ENCODE measurements around the gene FARP1.
"Not testable (repeated sequence)": the region's sequence is repeated elsewhere in the genome, so short reads cannot be mapped to it uniquely, and the experiment has no call there.

Gene FARP1

DNA sequence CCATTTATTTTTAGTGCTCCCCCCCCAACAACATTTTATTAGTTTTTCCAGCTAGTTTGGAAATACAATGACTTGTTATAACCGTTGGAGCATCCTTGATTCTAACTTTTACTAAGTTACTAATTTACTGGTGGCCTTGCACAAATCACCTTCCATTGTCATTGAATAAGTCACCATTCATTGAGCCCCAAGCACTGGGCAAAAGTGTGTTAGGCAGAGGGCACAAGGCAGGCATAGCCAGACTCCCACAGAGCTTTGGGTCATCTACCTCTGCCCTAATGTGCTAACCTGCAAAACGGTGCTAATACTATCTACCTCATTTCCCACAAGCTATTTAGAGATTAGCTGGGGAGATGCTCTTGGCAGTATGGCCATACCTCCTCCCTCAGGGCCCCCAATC, 120.9 kb downstream of the FARP1 start:
- TF ChIP-seq ZFX (IDR thresholded peaks at IDR 0.05): no peak
- TF ChIP-seq, protein P1, sequence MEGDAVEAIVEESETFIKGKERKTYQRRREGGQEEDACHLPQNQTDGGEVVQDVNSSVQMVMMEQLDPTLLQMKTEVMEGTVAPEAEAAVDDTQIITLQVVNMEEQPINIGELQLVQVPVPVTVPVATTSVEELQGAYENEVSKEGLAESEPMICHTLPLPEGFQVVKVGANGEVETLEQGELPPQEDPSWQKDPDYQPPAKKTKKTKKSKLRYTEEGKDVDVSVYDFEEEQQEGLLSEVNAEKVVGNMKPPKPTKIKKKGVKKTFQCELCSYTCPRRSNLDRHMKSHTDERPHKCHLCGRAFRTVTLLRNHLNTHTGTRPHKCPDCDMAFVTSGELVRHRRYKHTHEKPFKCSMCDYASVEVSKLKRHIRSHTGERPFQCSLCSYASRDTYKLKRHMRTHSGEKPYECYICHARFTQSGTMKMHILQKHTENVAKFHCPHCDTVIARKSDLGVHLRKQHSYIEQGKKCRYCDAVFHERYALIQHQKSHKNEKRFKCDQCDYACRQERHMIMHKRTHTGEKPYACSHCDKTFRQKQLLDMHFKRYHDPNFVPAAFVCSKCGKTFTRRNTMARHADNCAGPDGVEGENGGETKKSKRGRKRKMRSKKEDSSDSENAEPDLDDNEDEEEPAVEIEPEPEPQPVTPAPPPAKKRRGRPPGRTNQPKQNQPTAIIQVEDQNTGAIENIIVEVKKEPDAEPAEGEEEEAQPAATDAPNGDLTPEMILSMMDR (conservative IDR thresholded peaks at IDR 0.05): no peak
- H3K27ac ChIP-seq: no peak overlapping the region

- H3K27ac ChIP-seq: no peak overlapping the region
- TF ChIP-seq, protein P1 (conservative IDR thresholded peaks at IDR 0.05): no peak
- TF ChIP-seq ZFX (IDR thresholded peaks at IDR 0.05): no peak
These were observed 122.0 kb downstream of the FARP1 start for GRCh38 chr13:98264877-98265276.

DNA sequence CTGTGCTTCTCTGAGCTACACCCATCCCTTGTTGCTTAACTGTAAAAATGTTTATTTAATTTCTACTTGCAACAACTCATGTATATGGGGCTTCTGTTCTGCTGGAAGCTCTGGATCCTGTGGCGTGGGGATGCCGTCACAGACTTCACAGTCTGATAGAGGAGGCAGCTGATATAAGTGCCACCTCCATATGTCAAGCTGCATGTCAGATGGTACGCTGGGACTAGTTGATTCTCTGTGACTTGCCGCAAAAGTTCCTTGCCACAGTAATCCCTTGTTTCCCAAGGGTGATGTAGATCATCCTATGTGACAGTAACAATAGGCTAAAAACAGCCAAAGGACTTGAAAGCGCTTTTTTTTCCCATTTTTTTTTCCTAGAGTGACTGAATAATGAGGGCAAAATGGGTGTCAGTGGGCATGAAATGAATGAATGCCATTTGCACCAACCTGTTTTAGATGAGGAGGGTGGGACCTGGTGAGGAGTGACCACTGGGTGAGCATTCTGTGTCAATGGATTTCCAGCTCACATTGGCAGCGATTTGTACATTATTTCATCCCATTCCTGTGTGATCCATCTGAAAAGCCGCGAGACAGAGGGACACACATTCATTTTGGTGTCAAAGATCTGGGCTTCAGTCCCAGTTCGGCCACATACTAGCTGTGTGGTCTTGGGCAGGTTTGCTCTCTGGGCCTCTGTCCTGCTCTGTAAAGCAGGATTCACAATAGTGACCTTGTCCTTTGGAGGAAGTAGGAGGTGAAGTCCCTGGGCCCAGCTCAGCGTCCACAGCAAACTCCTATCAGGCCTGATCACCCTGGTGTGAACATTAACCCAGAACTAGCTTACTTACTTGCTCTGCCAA, 123.0 kb downstream of the FARP1 start:
- TF ChIP-seq ZFX (IDR thresholded peaks at IDR 0.05): no peak
- TF ChIP-seq, protein P1 (conservative IDR thresholded peaks at IDR 0.05): no peak
- no peak overlapping the region for H3K27ac ChIP-seq

DNA sequence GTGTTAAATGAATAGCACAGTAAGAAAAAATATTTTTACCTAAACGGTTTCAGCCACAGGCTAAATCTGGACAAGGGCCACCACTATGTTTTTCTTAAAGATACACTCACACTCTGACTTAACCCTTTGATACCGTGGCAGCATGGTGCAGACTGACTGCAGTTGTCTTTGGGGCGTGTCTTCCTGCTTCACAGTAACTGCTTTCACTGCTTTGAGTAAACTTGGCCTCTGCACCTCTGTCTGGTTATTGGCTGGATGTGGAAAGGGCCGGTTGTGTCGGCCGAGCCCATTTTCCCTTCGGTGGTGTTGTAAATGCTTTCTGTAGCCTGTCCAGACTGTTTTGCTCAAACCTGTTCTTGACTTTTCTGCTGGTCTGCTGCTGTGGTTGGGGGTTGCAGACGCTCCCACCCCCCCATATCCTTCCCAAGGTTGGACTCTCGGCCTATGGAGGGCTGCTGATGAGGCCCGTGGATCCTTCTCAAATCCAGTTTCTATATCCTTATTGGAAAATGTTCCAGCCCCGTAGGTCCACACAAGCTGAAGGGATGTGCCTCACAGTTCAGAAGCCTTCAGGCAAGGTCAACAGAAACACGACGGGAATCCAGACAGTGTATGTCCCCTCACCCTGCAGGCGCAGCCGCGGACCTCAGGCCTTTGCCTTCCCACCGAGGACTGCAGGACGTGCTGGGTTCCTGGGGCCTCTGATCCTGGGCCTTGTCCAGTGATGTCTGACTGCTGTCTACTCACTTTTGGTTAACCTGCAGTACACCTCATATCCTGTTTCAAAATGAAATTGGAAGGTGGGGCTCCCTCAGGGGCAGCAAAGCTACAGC, 124.4 kb downstream of the FARP1 start:
- no peak overlapping the region for H3K27ac ChIP-seq

DNA sequence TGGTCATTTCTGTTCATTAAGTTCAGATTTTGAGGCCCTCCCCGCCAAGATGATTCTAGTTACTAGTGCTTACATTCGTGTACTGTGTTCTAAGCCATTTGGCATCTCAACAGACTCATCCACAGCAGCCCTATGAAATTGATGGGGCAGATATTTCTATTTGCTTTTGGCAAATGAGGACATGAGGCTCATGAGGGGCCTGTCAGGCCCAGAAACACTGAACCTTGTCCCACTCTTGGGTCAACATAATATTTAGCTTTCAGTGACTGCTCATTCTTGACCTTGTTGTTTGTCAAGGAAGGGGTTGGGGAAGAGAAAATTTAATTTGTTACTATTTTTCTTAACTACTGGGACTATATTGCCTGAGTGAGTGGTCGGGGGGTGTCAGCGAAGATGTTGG, 126.5 kb downstream of the FARP1 start:
- TF ChIP-seq, protein P1 (conservative IDR thresholded peaks at IDR 0.05): no peak
- TF ChIP-seq ZFX (IDR thresholded peaks at IDR 0.05): no peak
- no peak overlapping the region for H3K27ac ChIP-seq

More for the DNA sequence above, 124.4 kb downstream of the FARP1 start:
- TF ChIP-seq ZFX (IDR thresholded peaks at IDR 0.05): no peak

DNA sequence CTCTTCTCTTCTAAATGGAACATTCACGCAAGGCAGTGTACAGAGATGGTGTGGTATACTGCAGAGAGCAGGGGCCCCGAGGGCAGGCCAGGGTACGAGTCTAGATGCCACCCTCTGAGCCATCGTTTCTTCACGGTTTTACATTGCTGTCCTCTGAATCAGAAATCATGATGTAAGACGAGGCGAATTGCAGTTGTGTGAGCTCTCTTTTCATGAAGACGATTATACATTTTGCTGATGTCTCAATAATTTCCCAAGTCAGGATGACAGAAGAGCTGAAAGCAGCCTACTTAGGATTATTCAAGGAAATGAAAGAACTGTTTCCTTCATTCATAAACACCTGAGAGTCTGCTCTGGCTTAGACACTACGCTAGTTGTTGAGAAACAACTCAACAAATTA, 127.9 kb downstream of the FARP1 start:
- TF ChIP-seq, protein P1 (conservative IDR thresholded peaks at IDR 0.05): no peak
- TF ChIP-seq ZFX (IDR thresholded peaks at IDR 0.05): no peak
- H3K27ac ChIP-seq: no peak overlapping the region

DNA sequence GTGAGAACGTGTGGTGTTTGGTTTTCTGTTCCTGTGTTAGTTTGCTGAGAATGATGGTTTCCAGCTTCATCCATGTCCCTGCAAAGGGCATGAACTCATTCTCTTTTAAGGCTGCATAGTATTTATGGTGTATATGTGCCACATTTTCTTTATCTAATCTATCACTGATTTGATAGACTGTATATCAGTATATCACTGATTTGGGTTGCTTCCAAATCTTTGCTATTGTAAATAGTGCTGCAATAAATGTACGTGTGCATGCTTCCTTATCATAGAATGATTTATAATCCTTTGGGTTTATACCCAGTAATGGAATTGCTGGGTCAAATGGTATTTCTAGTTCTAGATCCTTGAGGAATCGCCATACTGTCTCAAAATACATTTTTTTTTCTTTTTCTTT, 128.8 kb downstream of the FARP1 start:
- not testable (repeated sequence) for H3K27ac ChIP-seq

DNA sequence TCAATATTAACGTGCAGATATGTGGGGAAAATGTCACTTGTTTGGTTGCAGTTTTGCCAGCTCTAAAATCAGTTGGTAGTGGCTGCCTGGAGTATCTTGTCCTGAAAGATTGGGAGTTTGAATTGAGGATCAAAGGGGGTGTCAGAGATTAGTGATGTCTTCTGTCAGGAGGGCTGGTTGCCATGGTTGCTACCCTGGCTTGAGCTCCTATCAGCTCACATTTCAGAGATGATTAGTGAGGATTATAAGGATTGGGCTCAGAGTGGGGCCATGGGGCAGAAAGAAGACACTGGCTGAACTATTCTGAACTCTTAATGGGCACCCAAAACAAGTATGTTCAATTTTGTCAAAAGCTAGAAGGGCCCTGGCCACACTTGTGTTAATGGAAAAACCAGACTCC, 129.7 kb downstream of the FARP1 start:
- TF ChIP-seq, protein P1 (conservative IDR thresholded peaks at IDR 0.05): no peak
- H3K27ac ChIP-seq: no peak overlapping the region

Measured in C4-2B (cell line).